Karpas-422 (cell line): Measurements from ENCODE around the gene HACL1. TPM values are rescaled to one million over a fixed set of nuclear protein-coding genes. Genes with fewer than 3 reads are reported as not detected.
A peak's percentile ranks its signal among the peaks of the same experiment; 100 is the strongest.
"Not testable (repeated sequence)": the region's sequence is repeated elsewhere in the genome, so short reads cannot be mapped to it uniquely, and the experiment has no call there.

Source experiments
- DNase-seq: peaks from one replicate; pipeline ENCODE4 v3.0.0-alpha.2; 2015
- H2AFZ ChIP-seq: fragments of 200-600 bp; sonication (generic); 2 replicates; pipeline ENCODE4 v1.6.1; 2014; ENCODE audit warnings: antibody characterized with exemption, low read length, mixed read lengths
- H3K27ac ChIP-seq: fragments of 200-600 bp; sonication (generic); 2 replicates; pipeline ENCODE4 v1.5.1; 2014; ENCODE audit warnings: mild to moderate bottlenecking, low read length, moderate library complexity
- H3K27me3 ChIP-seq: fragments of 200-600 bp; sonication (generic); 2 replicates; pipeline ENCODE4 v1.6.1; 2014; ENCODE audit warnings: low read length, mixed read lengths
- H3K36me3 ChIP-seq: fragments of 200-600 bp; sonication (generic); 2 replicates; pipeline ENCODE4 v1.6.1; 2014; ENCODE audit warnings: low read length, mixed read lengths; ENCODE audit not compliant: insufficient read depth
- H3K4me1 ChIP-seq: fragments of 200-600 bp; sonication (generic); 2 replicates; pipeline ENCODE4 v1.6.1; 2014; ENCODE audit warnings: mild to moderate bottlenecking, low read length, mixed read lengths
- H3K4me2 ChIP-seq: fragments of 200-600 bp; sonication (generic); 2 replicates; pipeline ENCODE4 v1.6.1; 2014; ENCODE audit warnings: low read length, low read depth, mild to moderate bottlenecking; ENCODE audit not compliant: poor library complexity, severe bottlenecking
- H3K4me3 ChIP-seq: fragments of 200-600 bp; sonication (generic); 2 replicates; pipeline ENCODE4 v1.5.1; 2014; ENCODE audit warnings: mild to moderate bottlenecking, antibody characterized with exemption, low read length, mixed read lengths
- H3K79me2 ChIP-seq: fragments of 200-600 bp; sonication (generic); 2 replicates; pipeline ENCODE4 v1.6.1; 2014; ENCODE audit warnings: mild to moderate bottlenecking, low read length, mixed read lengths
- H3K9ac ChIP-seq: fragments of 200-600 bp; sonication (generic); 2 replicates; pipeline ENCODE4 v1.6.0; 2014; ENCODE audit warnings: low read length
- H3K9me2 ChIP-seq: fragments of 200-600 bp; sonication (generic), shearing (Covaris generic); replicated peaks from 2 replicates; pipeline ENCODE4 v1.6.0; 2014; ENCODE audit warnings: mild to moderate bottlenecking, low read length, moderate library complexity; ENCODE audit not compliant: insufficient read depth
- H3K9me3 ChIP-seq: fragments of 300-700, 200-600 bp; sonication (generic); 2 replicates; pipeline ENCODE4 v1.6.1; 2014; ENCODE audit warnings: low read length, mixed read lengths
- H4K20me1 ChIP-seq: fragments of 200-600 bp; sonication (generic); 2 replicates; pipeline ENCODE4 v1.6.1; 2014; ENCODE audit warnings: mild to moderate bottlenecking, antibody characterized with exemption, low read length, low read depth; ENCODE audit not compliant: insufficient read depth
- total RNA-seq: library from RNA; depleted of rRNA; stranded (reverse); fragments of >200 nt; shearing (Covaris generic); gene quantifications from 2 replicates; pipeline ENCODE4 v1.2.3, GENCODE V29; 2014; ENCODE audit warnings: low replicate concordance

Gene HACL1
- total RNA-seq, 1 experiment from 2014 or later: 58.9 TPM

GRCh38 chr3:15602816-15603215, 1.4 kb upstream of the HACL1 start:
- not testable (repeated sequence) for H3K9me2 ChIP-seq, H4K20me1 ChIP-seq, DNase-seq, H3K9me3 ChIP-seq, H3K27me3 ChIP-seq, H3K27ac ChIP-seq, H2AFZ ChIP-seq
- peaks cover 31% of the 10 kb centered on the region for H3K79me2 ChIP-seq
- H3K4me2 ChIP-seq: peak overlapping the region; percentile 97
- peaks cover 18% of the 10 kb centered on the region; the same call in 1 of the 2 replicates for H3K36me3 ChIP-seq
- peak overlapping the region; percentile 83 for H3K4me3 ChIP-seq
- peak overlapping the region; percentile 83 for H3K9ac ChIP-seq
- peaks cover 14% of the 10 kb centered on the region for H3K4me1 ChIP-seq

- Histone ChIP-seq H3K9ac (peak overlapping the region; percentile 83), H3K36me3 (peaks cover 25% of the 10 kb centered on the region; the same call in 1 of the 2 replicates), H3K79me2 (peaks cover 31% of the 10 kb centered on the region), H3K4me2 (peak overlapping the region; percentile 97), H3K27ac (peak overlapping the region; percentile 75), H3K4me3 (peak overlapping the region; percentile 83), H3K9me2 (no peaks in the 10 kb centered on the region), H2AFZ (peak overlapping the region; percentile 72; the same call in 1 of the 2 replicates), H3K27me3 (no peaks in the 10 kb centered on the region), H4K20me1 (no peaks in the 10 kb centered on the region), H3K9me3 (no peaks in the 10 kb centered on the region), H3K4me1 (peaks cover 14% of the 10 kb centered on the region)
- DNase-seq: no peak
Observed at GRCh38 chr3:15602146-15602536, 772 bp upstream of the HACL1 start.

GRCh38 chr3:15601046-15601398, 347 bp downstream of the HACL1 start:
- H3K27ac ChIP-seq: peak overlapping the region; percentile 56
- peak overlapping the region; percentile 84 for H2AFZ ChIP-seq
- H3K4me2 ChIP-seq: peak overlapping the region; percentile 72
- DNase-seq: no peak
- no peaks in the 10 kb centered on the region for H3K9me2 ChIP-seq
- H3K27me3 ChIP-seq: no peaks in the 10 kb centered on the region
- H3K9me3 ChIP-seq: no peaks in the 10 kb centered on the region
- peaks cover 35% of the 10 kb centered on the region; the same call in 1 of the 2 replicates for H3K36me3 ChIP-seq
- H3K4me1 ChIP-seq: peaks cover 14% of the 10 kb centered on the region
- H3K79me2 ChIP-seq: peaks cover 31% of the 10 kb centered on the region
- H4K20me1 ChIP-seq: no peaks in the 10 kb centered on the region
- peak overlapping the region; percentile 83 for H3K9ac ChIP-seq
- H3K4me3 ChIP-seq: peak overlapping the region; percentile 91

GRCh38 chr3:15595955-15596354, 5.4 kb downstream of the HACL1 start:
- H3K4me3 ChIP-seq: no peak overlapping the region
- H3K27me3 ChIP-seq: no peaks in the 10 kb centered on the region
- no peaks in the 10 kb centered on the region for H3K9me2 ChIP-seq
- no peaks in the 10 kb centered on the region for H4K20me1 ChIP-seq
- no peak overlapping the region for H3K27ac ChIP-seq
- no peak overlapping the region for H3K4me2 ChIP-seq
- peaks cover 9% of the 10 kb centered on the region for H3K4me1 ChIP-seq
- H3K36me3 ChIP-seq: peaks cover 43% of the 10 kb centered on the region
- H3K9ac ChIP-seq: no peak overlapping the region
- no peaks in the 10 kb centered on the region for H3K9me3 ChIP-seq
- H2AFZ ChIP-seq: no peak overlapping the region
- DNase-seq: no peak
- peaks cover 27% of the 10 kb centered on the region for H3K79me2 ChIP-seq

- no peak overlapping the region for H3K9ac ChIP-seq
- DNase-seq: no peak
- peaks cover 31% of the 10 kb centered on the region for H3K36me3 ChIP-seq
- no peaks in the 10 kb centered on the region; the same call in none of the 2 replicates for H3K79me2 ChIP-seq
- no peak overlapping the region for H3K27ac ChIP-seq
- no peaks in the 10 kb centered on the region for H3K9me3 ChIP-seq
- H4K20me1 ChIP-seq: no peaks in the 10 kb centered on the region
- no peak overlapping the region for H3K4me3 ChIP-seq
- H3K4me2 ChIP-seq: no peak overlapping the region
- H3K4me1 ChIP-seq: no peaks in the 10 kb centered on the region
- no peak overlapping the region for H2AFZ ChIP-seq
- H3K9me2 ChIP-seq: no peaks in the 10 kb centered on the region
- no peaks in the 10 kb centered on the region for H3K27me3 ChIP-seq
Observed at GRCh38 chr3:15592968-15593367, 8.4 kb downstream of the HACL1 start.

GRCh38 chr3:15591928-15592327, 9.4 kb downstream of the HACL1 start:
- H3K4me3 ChIP-seq: no peak overlapping the region
- H3K9me3 ChIP-seq: no peaks in the 10 kb centered on the region
- H4K20me1 ChIP-seq: no peaks in the 10 kb centered on the region
- H3K27ac ChIP-seq: no peak overlapping the region
- no peaks in the 10 kb centered on the region for H3K27me3 ChIP-seq
- no peak for DNase-seq
- no peak overlapping the region for H3K4me2 ChIP-seq
- no peaks in the 10 kb centered on the region for H3K9me2 ChIP-seq
- H3K4me1 ChIP-seq: no peaks in the 10 kb centered on the region
- peaks cover 20% of the 10 kb centered on the region for H3K36me3 ChIP-seq
- H3K9ac ChIP-seq: no peak overlapping the region
- no peaks in the 10 kb centered on the region; the same call in none of the 2 replicates for H3K79me2 ChIP-seq
- no peak overlapping the region for H2AFZ ChIP-seq

GRCh38 chr3:15591242-15591641, 10.1 kb downstream of the HACL1 start:
- Histone ChIP-seq H3K4me3 (no peak overlapping the region), H3K4me2 (no peak overlapping the region), H3K4me1 (peaks cover 6% of the 10 kb centered on the region; the same call in 1 of the 2 replicates), H4K20me1 (no peaks in the 10 kb centered on the region), H3K9me3 (no peaks in the 10 kb centered on the region), H2AFZ (no peak overlapping the region), H3K27ac (no peak overlapping the region), H3K27me3 (no peaks in the 10 kb centered on the region), H3K9me2 (no peaks in the 10 kb centered on the region), H3K79me2 (no peaks in the 10 kb centered on the region; the same call in 1 of the 2 replicates), H3K9ac (no peak overlapping the region), H3K36me3 (peaks cover 19% of the 10 kb centered on the region)
- DNase-seq: no peak

GRCh38 chr3:15585111-15585845, 16.1 kb downstream of the HACL1 start:
- Histone ChIP-seq H3K9ac (no peak overlapping the region), H3K9me3 (no peaks in the 10 kb centered on the region), H3K27ac (no peak overlapping the region), H3K4me3 (no peak overlapping the region), H4K20me1 (no peaks in the 10 kb centered on the region), H3K9me2 (no peaks in the 10 kb centered on the region), H3K36me3 (peaks cover 36% of the 10 kb centered on the region; the same call in 1 of the 2 replicates), H3K4me2 (no peak overlapping the region), H3K79me2 (no peaks in the 10 kb centered on the region), H3K27me3 (no peaks in the 10 kb centered on the region), H3K4me1 (peaks cover 6% of the 10 kb centered on the region; the same call in 1 of the 2 replicates), H2AFZ (no peak overlapping the region)
- no peak for DNase-seq
